Activated CD4-positive, alpha-beta T cell treated with anti-CD3 and anti-CD28 coated beads for 36 hours (primary cell): ENCODE measurements around the gene LUZP2. TPM values are rescaled to one million over a fixed set of nuclear protein-coding genes. Genes with fewer than 3 reads are reported as not detected.

Source experiments
- ATAC-seq: fragments of 200-7000 bp; cut with Tn5 transposase; one replicate; pipeline ENCODE4 v1.10.0; 2021; ENCODE audit warnings: mild to moderate bottlenecking, moderate library complexity
- CTCF ChIA-PET: fragments of 350-600 bp; sonication (Branson Sonifier 250); formaldehyde crosslinking; loops from one replicate; lab custom pipeline; 2021; ENCODE audit warnings: antibody characterized with exemption; lab: Charles Lee
- POLR2A ChIA-PET: fragments of 350-600 bp; sonication (Branson Sonifier 250); formaldehyde crosslinking; loops from one replicate; lab custom pipeline; 2021; ENCODE audit warnings: antibody characterized with exemption, inconsistent platforms; lab: Charles Lee
- DNase-seq: peaks from one replicate; pipeline ENCODE4 v3.0.0-alpha.2; 2020
- H3K27ac Mint-ChIP-seq: one replicate; pipeline ENCODE4 v1.8.0; 2021; ENCODE audit warnings: mixed read lengths
- H3K27me3 Mint-ChIP-seq: one replicate; pipeline ENCODE4 v1.8.0; 2021; ENCODE audit warnings: mixed read lengths
- H3K36me3 Mint-ChIP-seq: one replicate; pipeline ENCODE4 v1.8.0; 2021; ENCODE audit warnings: low read depth, mixed read lengths
- H3K4me1 Mint-ChIP-seq: one replicate; pipeline ENCODE4 v1.8.0; 2021; ENCODE audit warnings: mixed read lengths
- H3K4me3 Mint-ChIP-seq: one replicate; pipeline ENCODE4 v1.8.0; 2021; ENCODE audit warnings: mild to moderate bottlenecking, moderate library complexity, mixed read lengths
- H3K9me3 Mint-ChIP-seq: one replicate; pipeline ENCODE4 v1.8.0; 2021; ENCODE audit warnings: low read depth, mixed read lengths
- intact Hi-C, 2 experiments: fragments of 100-400 bp; cut with DNase I in 1 of 2; cut with micrococcal nuclease in 1 of 2; formaldehyde crosslinking; loops; one replicate each; pipeline versions ENCODE4 v1.14.2 to v1.15.1; 2022 to 2024; cut with DNase I, micrococcal nuclease
- total RNA-seq, 2 experiments: library from RNA; stranded (reverse); gene quantifications; one replicate each; pipeline ENCODE4 v1.2.3, GENCODE V29; 2021

The LUZP2 gene
- total RNA-seq, 2 experiments from 2014 or later, result not detected

GRCh38 chr11:24842308-24842707 lies 345.5 kb downstream of the LUZP2 start:
- ATAC-seq, result no peak
- no peak overlapping the region for H3K27ac Mint-ChIP-seq
- no peak overlapping the region for H3K4me3 Mint-ChIP-seq
- ChIA-PET CTCF (no interaction called here), POLR2A (no interaction called here)
- no peak for DNase-seq
- intact Hi-C loops, result no loop called here
- H3K27me3 Mint-ChIP-seq, result no peaks in the 10 kb centered on the region
- H3K36me3 Mint-ChIP-seq, result no peaks in the 10 kb centered on the region
- no peaks in the 10 kb centered on the region for H3K4me1 Mint-ChIP-seq
- peaks cover 9% of the 10 kb centered on the region for H3K9me3 Mint-ChIP-seq

GRCh38 chr11:24844406-24844805 lies 347.6 kb downstream of the LUZP2 start:
- DNase-seq, result no peak
- H3K9me3 Mint-ChIP-seq, result peaks cover 11% of the 10 kb centered on the region

DNA sequence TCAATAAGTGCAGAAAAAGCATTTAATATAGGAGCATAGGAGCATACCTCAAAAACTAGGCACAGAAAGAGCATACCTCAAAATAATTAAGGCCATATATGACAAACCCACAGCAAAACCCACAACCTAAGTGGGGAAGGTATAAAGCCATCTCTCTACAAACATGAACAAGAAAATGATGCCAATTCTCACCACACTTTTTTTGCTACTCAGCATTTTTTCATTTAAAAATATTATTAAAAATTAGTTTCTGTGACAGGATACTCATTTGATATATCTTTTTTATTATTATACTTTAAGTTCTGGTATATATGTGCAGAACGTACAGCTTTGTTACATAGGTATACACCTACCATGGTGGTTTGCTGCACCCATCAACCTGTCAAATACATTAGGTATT lies 352.0 kb downstream of the LUZP2 start:
- no peaks in the 10 kb centered on the region for H3K4me1 Mint-ChIP-seq
- intact Hi-C loops, result no loop called here
- no peaks in the 10 kb centered on the region for H3K27me3 Mint-ChIP-seq
- H3K4me3 Mint-ChIP-seq, result no peak overlapping the region
- no peaks in the 10 kb centered on the region for H3K36me3 Mint-ChIP-seq
- POLR2A ChIA-PET, result no interaction called here
- ATAC-seq (no peak), DNase-seq (no peak)
- CTCF ChIA-PET, result no interaction called here
- H3K27ac Mint-ChIP-seq, result no peak overlapping the region
- peaks cover 21% of the 10 kb centered on the region for H3K9me3 Mint-ChIP-seq

More at GRCh38 chr11:24844406-24844805, 347.6 kb downstream of the LUZP2 start:
- Mint-ChIP-seq H3K4me1 (no peaks in the 10 kb centered on the region), H3K27me3 (no peaks in the 10 kb centered on the region), H3K4me3 (no peak overlapping the region), H3K27ac (no peak overlapping the region), H3K36me3 (no peaks in the 10 kb centered on the region)
- POLR2A ChIA-PET, result no interaction called here
- intact Hi-C loops, result no loop called here
- ATAC-seq, result no peak
- CTCF ChIA-PET, result no interaction called here

DNA sequence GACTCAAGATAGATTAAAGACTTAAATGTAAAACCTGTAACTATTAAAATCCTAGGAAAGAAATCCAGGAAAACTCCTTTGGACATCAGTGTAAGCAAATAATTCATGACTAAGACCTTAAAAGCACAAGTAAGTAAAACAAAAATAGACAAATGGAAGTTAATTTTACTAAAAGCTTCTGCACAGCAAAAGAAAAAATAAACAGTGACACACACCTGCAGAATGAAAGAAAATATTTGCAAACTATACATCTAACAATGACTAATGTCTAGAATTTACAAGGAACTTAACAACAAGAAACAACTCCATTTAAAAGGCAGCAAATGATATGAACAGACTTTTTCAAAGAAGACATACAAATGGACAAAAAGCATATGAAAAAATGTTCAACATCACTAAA lies 359.1 kb downstream of the LUZP2 start:
- peaks cover 25% of the 10 kb centered on the region for H3K9me3 Mint-ChIP-seq
- POLR2A ChIA-PET, result no interaction called here
- no peaks in the 10 kb centered on the region for H3K27me3 Mint-ChIP-seq
- CTCF ChIA-PET, result no interaction called here
- no peaks in the 10 kb centered on the region for H3K36me3 Mint-ChIP-seq
- no peak overlapping the region for H3K27ac Mint-ChIP-seq
- ATAC-seq (no peak), DNase-seq (no peak)
- no peak overlapping the region for H3K4me3 Mint-ChIP-seq
- intact Hi-C loops, result no loop called here
- H3K4me1 Mint-ChIP-seq, result no peaks in the 10 kb centered on the region

DNA sequence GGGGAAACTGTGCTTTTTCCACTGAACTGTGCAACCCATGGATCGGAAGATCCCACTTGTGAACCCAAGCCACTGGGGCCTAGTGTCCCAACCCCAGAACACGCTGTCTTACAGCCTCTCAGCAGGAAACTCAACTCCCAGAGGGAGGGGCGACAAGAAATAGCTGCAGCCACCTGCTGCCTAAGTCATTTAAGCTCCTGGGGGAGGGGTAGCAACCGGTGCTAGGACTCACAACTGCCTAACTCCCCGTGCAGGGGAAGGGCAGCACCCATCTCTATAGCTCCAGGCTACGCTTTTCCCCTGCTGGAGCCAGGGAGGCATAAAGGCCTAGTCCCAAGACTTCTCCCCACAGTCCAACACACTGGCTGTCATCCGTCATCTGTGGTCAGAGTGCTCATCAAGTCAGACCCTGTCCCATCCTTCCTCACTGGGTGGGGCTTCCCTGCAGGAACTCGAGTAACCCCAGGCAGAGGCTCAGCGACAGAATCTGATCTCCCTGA lies 363.0 kb downstream of the LUZP2 start:
- Mint-ChIP-seq H3K27ac (no peak overlapping the region), H3K4me3 (no peak overlapping the region), H3K4me1 (no peaks in the 10 kb centered on the region), H3K9me3 (peaks cover 18% of the 10 kb centered on the region), H3K36me3 (no peaks in the 10 kb centered on the region), H3K27me3 (no peaks in the 10 kb centered on the region)
- intact Hi-C loops, result no loop called here
- CTCF ChIA-PET, result no interaction called here
- POLR2A ChIA-PET, result no interaction called here
- DNase-seq, result no peak
- ATAC-seq, result no peak

DNA sequence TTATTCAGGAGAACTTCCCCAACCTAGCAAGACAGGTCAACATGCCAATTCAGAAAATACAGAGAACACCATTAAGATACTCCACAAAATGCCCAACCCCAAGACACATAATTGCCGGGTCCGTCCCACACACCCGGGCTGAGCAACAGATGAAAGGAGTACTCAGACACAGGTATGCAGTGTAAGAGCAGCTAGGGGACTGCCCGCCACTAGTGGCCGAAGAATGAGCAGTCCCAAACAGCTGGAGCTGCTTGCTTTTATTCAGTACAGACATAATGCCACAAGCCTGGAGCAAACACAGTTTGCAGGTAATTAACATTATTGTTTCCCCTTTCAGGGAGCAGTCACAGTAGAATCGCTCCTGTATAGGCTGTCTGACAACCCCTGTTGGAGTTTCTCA lies 364.6 kb downstream of the LUZP2 start:
- ChIA-PET POLR2A (interaction anchor here (0.6 kb wide), 1 partner anchor 246 kb away, joined by 4 read pairs; no protein-coding TSS in a partner anchor), CTCF (no interaction called here)
- Mint-ChIP-seq H3K36me3 (no peaks in the 10 kb centered on the region), H3K4me3 (no peak overlapping the region), H3K27ac (no peak overlapping the region), H3K9me3 (peaks cover 16% of the 10 kb centered on the region), H3K4me1 (no peaks in the 10 kb centered on the region), H3K27me3 (no peaks in the 10 kb centered on the region)
- ATAC-seq, result no peak
- intact Hi-C loops, result no loop called here
- DNase-seq, result no peak

- Mint-ChIP-seq H3K27ac (no peak overlapping the region), H3K9me3 (peaks cover 14% of the 10 kb centered on the region), H3K4me1 (no peaks in the 10 kb centered on the region), H3K4me3 (no peak overlapping the region), H3K27me3 (no peaks in the 10 kb centered on the region), H3K36me3 (no peaks in the 10 kb centered on the region)
- CTCF ChIA-PET, result no interaction called here
- ATAC-seq (no peak), DNase-seq (no peak)
- intact Hi-C loops, result no loop called here
- POLR2A ChIA-PET, result no interaction called here
Measured at GRCh38 chr11:24866743-24867142, 369.9 kb downstream of the LUZP2 start.

DNA sequence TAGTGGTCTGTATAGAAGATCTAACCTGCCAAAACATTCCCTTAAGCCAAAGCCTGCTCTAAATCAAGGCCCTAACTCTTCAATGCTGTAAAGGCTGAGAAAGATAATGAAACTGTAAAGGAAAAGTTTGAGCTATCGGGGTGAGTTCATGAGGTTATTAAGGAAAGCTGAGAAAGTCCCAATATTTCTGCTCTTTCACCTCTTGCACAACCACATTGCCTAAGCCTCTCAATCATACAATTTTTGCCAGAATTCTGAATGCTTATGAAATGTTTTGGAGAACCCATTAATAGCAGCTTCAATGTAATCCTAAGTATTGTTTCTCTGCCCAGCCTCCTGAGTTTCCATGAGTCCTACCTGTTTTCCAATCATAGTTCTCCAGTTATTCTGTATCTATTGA lies 373.2 kb downstream of the LUZP2 start:
- no peak for DNase-seq
- Mint-ChIP-seq H3K9me3 (peaks cover 14% of the 10 kb centered on the region), H3K36me3 (no peaks in the 10 kb centered on the region), H3K27me3 (no peaks in the 10 kb centered on the region), H3K4me1 (no peaks in the 10 kb centered on the region), H3K4me3 (no peak overlapping the region), H3K27ac (no peak overlapping the region)
- POLR2A ChIA-PET, result no interaction called here
- ATAC-seq, result no peak
- intact Hi-C loops, result no loop called here
- CTCF ChIA-PET, result no interaction called here

DNA sequence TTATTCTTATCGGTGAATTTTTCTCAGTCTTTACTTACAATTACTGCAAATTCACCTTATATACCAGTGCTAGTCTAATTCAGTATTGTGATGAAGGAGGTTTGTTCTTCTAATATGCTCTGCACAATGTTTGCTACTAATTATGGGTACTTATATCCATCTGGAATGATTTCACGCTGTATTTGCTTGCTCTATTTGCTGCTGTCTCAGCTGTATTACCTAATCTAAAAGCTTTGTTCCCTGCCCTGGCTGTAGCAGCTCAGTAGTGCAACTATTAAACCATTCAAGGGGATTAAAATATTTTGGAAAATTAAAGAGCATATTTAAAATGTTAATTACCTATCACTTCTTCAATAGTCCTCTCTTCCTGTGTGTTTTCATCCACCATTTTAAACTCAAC lies 375.3 kb downstream of the LUZP2 start:
- intact Hi-C loops, result no loop called here
- ChIA-PET CTCF (no interaction called here), POLR2A (no interaction called here)
- peaks cover 14% of the 10 kb centered on the region for H3K9me3 Mint-ChIP-seq
- no peak for ATAC-seq
- no peaks in the 10 kb centered on the region for H3K36me3 Mint-ChIP-seq
- H3K27me3 Mint-ChIP-seq, result no peaks in the 10 kb centered on the region
- no peak for DNase-seq
- H3K4me3 Mint-ChIP-seq, result no peak overlapping the region
- no peaks in the 10 kb centered on the region for H3K4me1 Mint-ChIP-seq
- no peak overlapping the region for H3K27ac Mint-ChIP-seq

DNA sequence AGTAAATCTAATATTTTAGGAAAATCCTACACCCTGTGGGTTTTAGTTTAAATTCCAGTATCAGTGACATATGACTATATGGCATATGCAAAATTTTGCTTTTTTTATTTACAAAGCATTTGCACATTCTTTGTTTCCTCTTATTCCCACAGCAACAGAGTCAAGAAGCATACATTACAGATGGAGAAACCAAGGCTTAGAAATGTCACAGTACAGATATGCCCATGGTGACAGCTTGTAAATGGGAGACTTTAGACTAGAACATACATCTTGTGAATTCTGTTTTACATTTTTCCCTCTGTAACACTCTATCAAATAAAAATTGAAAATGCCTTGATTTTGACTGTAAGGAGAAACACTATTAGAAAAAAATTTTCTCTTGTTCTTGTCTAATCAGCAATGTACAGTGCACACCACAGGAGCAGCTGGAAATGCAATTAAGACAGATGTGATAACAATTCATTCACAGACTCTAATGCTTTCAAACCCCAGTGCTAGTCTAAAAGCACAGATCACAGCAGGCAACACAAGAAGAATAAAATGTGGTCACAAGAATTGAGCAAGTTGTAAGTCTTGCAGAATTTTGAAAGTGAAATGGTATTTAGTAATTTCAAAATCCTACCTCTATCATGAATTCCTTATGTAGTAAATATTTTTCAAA lies 375.9 kb downstream of the LUZP2 start:
- ATAC-seq (no peak), DNase-seq (no peak)
- Mint-ChIP-seq H3K36me3 (no peaks in the 10 kb centered on the region), H3K9me3 (peaks cover 13% of the 10 kb centered on the region), H3K27ac (no peak overlapping the region), H3K4me1 (no peaks in the 10 kb centered on the region), H3K27me3 (no peaks in the 10 kb centered on the region), H3K4me3 (no peak overlapping the region)
- POLR2A ChIA-PET, result no interaction called here
- CTCF ChIA-PET, result no interaction called here
- intact Hi-C loops, result no loop called here

- POLR2A ChIA-PET, result interaction anchor here (0.6 kb wide), 1 partner anchor 137 kb away, joined by 3 read pairs; no protein-coding TSS in a partner anchor
- no peak for ATAC-seq
- H3K4me3 Mint-ChIP-seq, result no peak overlapping the region
- CTCF ChIA-PET, result no interaction called here
- peaks cover 21% of the 10 kb centered on the region for H3K9me3 Mint-ChIP-seq
- no peak overlapping the region for H3K27ac Mint-ChIP-seq
- no peaks in the 10 kb centered on the region for H3K36me3 Mint-ChIP-seq
- H3K4me1 Mint-ChIP-seq, result no peaks in the 10 kb centered on the region
- no peak for DNase-seq
- no peaks in the 10 kb centered on the region for H3K27me3 Mint-ChIP-seq
- intact Hi-C loops, result no loop called here
Measured at GRCh38 chr11:24880962-24881361, 384.1 kb downstream of the LUZP2 start.

- intact Hi-C loops, result no loop called here
Measured at GRCh38 chr11:24885580-24886173, 388.8 kb downstream of the LUZP2 start.

More at GRCh38 chr11:24885580-24886173, 388.8 kb downstream of the LUZP2 start:
- Mint-ChIP-seq H3K27me3 (no peaks in the 10 kb centered on the region), H3K4me3 (no peak overlapping the region), H3K4me1 (no peaks in the 10 kb centered on the region), H3K9me3 (peaks cover 4% of the 10 kb centered on the region), H3K27ac (no peak overlapping the region), H3K36me3 (no peaks in the 10 kb centered on the region)
- no peak for ATAC-seq
- POLR2A ChIA-PET, result no interaction called here
- CTCF ChIA-PET, result interaction anchor here (0.7 kb wide), 1 partner anchor 11 kb away, joined by 5 read pairs; no protein-coding TSS in a partner anchor
- no peak for DNase-seq
